ENCODE data around the gene CAPG.
"Not testable (repeated sequence)": the region's sequence is repeated elsewhere in the genome, so short reads cannot be mapped to it uniquely, and the experiment has no call there.

The CAPG gene

GRCh38 chr2:85367180-85367579, 43.0 kb downstream of the CAPG start:
- in situ Hi-C loops (cut with MboI; ENCODE audit: low sequenced_read_pairs), result no loop called here

DNA sequence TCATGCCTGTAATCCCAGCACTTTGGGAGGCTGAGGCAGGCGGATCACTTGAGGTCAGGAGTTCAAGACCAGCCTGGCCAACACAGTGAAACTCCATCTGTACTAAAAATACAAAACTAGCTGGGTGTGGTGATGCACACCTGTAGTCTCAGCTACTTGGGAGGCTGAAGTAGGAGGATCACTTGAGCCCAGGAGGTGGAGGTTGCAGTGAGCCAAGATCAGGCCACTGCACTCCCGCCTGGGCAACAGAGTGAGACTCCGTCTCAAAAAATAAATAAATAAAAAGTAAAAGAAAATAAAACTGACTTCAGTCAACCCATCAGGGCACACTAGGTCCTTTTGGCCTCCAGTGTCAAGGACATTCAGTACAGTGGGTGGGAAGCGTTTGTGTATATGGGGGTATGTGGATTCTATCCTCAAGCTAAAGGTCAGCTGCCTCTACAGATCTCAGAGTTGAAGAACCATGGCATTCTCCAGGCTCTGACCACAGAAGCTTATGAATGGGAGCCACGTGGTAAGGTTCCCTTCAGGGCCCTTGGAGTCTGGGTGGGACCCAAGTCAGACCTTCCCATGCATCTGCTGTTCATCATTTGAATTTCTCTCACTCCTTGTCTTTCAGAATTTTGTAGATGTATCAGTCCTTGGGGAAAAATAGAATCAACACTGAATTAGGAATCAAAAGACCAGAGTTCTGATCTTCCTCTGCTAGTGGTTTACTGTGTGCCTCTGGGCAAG, 47.3 kb downstream of the CAPG start:
- in situ Hi-C loops (cut with MboI; ENCODE audit: low sequenced_read_pairs), result not testable (repeated sequence)

GRCh38 chr2:85357736-85358135, 52.4 kb downstream of the CAPG start:
- in situ Hi-C loops (cut with MboI; ENCODE audit: low sequenced_read_pairs), result no loop called here

- in situ Hi-C loops (cut with MboI; ENCODE audit: low sequenced_read_pairs), result no loop called here
Measured at GRCh38 chr2:85356186-85356585, 54.0 kb downstream of the CAPG start.

DNA sequence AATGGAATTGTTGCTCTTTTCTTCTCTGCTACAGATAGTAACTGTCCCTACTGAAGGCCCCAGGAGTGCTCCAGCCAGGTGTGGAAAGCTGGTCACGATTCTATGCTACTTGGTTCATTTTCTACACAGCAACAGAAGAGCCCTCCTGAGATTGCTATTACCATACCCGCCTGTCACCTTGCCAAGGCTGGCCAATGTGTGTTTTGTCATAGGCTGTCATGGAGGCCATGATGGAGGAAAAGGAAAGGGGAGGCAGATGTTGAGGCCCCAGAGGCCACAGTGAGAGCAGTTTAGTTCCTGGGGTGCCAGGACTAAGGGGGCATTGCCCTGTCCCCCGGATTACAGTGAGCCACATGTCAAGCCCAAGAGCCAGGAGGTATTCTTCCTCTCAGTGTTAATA, 54.6 kb downstream of the CAPG start:
- in situ Hi-C loops (cut with MboI; ENCODE audit: low sequenced_read_pairs), result no loop called here

GRCh38 chr2:85355073-85355410, 55.1 kb downstream of the CAPG start:
- in situ Hi-C loops (cut with MboI; ENCODE audit: low sequenced_read_pairs), result no loop called here

- in situ Hi-C loops (cut with MboI; ENCODE audit: low sequenced_read_pairs), result no loop called here
Measured at GRCh38 chr2:85354286-85355072, 55.7 kb downstream of the CAPG start, which contains the start of the genes ELMOD3 and RETSAT. Gene ELMOD3, plus strand, starts transcription at chr2:85354769. Its CDS starts 2,430 bp downstream, at chr2:85357199. Gene RETSAT, minus strand, starts transcription at chr2:85354528. Its CDS starts 21 bp downstream, at chr2:85354507.

- in situ Hi-C loops (cut with MboI; ENCODE audit: low sequenced_read_pairs), result no loop called here
Measured at GRCh38 chr2:85353876-85354285, 56.3 kb downstream of the CAPG start.

GRCh38 chr2:85347599-85347998, 62.6 kb downstream of the CAPG start:
- in situ Hi-C loops (cut with MboI; ENCODE audit: low sequenced_read_pairs), result no loop called here

All from HL-60/S4 treated with phorbol 12-myristate 13-acetate at 8.2 ng/mL for 4 days and 3 days (cell line).